Transverse colon (tissue), 4 donors: ENCODE results near the gene LRRC63.

ENCODE experiments used
- CTCF ChIP-seq, 5 experiments: fragments of 200-600 bp in 3 of 5; fragments of 450-650 bp in 2 of 5; sonication (generic) in 3 of 5; IDR thresholded peaks; 1 replicate in 2 of 5; 2 replicates in 3 of 5; pipeline ENCODE4 v1.5.1; 2016 to 2017; ENCODE audit warnings: antibody characterized with exemption in 5 of 5, inconsistent platforms in 3 of 5, mild to moderate bottlenecking in 2 of 5, moderate library complexity in 1 of 5
- EP300 ChIP-seq: sonication (generic); formaldehyde crosslinking; IDR thresholded peaks from one replicate; pipeline ENCODE4 v1.6.1; 2017; ENCODE audit warnings: antibody characterized with exemption, low read depth
- POLR2A ChIP-seq: fragments of 450-650 bp; IDR thresholded peaks from one replicate; pipeline ENCODE4 v1.6.1; 2016; ENCODE audit warnings: antibody characterized with exemption, mild to moderate bottlenecking, moderate library complexity
- POLR2AphosphoS5 ChIP-seq, 3 donors: sonication (generic); formaldehyde crosslinking; IDR thresholded peaks; one replicate each; pipeline ENCODE4 v1.6.1; 2016; ENCODE audit warnings: antibody characterized with exemption in 3 of 3

- TF ChIP-seq CTCF (IDR thresholded peaks at IDR 0.05) (no peak), POLR2A (no peak), EP300 (no peak), POLR2AphosphoS5 (IDR thresholded peaks at IDR 0.05) (no peak)
These were observed 8.8 kb upstream of the LRRC63 start for GRCh38 chr13:46202966-46203365.
